ENCODE results near the gene ITGA8.
"Not testable (repeated sequence)": the region's sequence is repeated elsewhere in the genome, so short reads cannot be mapped to it uniquely, and the experiment has no call there.

The ITGA8 gene

GRCh38 chr10:15678851-15679250, 40.9 kb downstream of the ITGA8 start:
- no peak for DNase-seq (ENCODE audit: low spot score)

GRCh38 chr10:15672469-15672868, 47.3 kb downstream of the ITGA8 start:
- no peak for DNase-seq (ENCODE audit: low spot score)

DNA sequence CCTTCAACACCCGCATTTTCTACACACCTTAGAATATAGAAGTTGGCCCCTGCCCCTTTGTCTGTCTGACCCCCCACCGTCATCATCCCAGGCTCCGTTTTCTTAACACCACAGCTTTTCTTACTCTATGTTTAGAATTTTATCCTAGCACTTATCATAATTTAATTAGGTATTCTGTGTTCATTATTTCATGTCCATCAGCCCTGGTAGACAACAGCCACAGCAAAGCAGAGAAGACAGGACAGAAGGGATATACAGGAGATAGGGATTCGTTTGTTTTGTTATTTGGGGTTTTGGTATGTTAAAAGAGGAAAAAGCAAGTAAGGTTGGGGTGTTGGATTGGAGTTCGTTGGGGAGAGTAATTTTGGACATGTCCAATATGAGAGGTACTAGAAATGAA, 48.8 kb downstream of the ITGA8 start:
- no peak for DNase-seq (ENCODE audit: low spot score)

GRCh38 chr10:15661574-15661973, 58.1 kb downstream of the ITGA8 start:
- DNase-seq (ENCODE audit: low spot score): no peak

- DNase-seq (ENCODE audit: low spot score): no peak
Observed at GRCh38 chr10:15660990-15661389, 58.7 kb downstream of the ITGA8 start.

GRCh38 chr10:15658069-15658702, 61.5 kb downstream of the ITGA8 start:
- DNase-seq (ENCODE audit: low spot score): no peak

DNA sequence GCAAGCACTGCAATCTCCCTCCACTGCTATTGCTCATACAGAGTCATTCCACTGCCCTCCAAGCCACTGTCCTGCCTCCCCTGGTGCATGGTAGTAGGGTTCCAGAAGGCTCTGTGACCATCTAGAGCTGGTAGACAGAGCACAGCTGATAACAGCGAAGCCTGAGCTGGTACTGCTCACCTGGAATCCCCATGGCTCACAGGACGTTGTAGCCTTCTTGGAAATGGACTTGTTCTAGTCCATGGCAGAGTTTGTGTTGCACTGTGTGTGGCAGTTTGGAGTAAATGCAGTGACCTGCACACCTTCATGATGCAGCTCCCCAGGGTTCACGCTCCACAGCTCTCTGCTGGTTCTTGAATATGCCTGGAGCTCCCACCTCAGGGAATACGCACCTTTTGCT, 67.0 kb downstream of the ITGA8 start:
- DNase-seq (ENCODE audit: low spot score): no peak

GRCh38 chr10:15652117-15652516, 67.6 kb downstream of the ITGA8 start:
- DNase-seq (ENCODE audit: low spot score): no peak

GRCh38 chr10:15651175-15651574, 68.5 kb downstream of the ITGA8 start:
- DNase-seq (ENCODE audit: low spot score): no peak

DNA sequence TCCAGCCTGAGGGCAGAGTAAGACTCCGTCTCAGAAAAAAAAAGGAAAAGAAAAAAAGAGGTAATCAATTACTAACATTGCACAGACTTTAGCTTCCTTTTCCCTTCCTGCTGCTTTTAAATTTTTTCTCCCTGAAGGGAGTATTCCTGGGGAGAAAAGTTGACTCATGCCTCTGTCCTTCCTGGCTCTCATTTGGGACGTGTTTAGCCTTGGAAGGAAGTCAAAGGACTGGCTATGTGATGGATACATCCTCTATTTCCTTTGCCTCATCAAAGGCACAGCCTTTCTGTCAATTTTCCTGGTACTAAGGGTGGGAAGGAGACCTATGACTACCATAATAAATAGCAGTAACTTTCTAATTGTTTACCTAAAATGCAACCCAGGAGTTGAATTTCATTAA, 77.6 kb downstream of the ITGA8 start:
- no peak for DNase-seq (ENCODE audit: low spot score)

GRCh38 chr10:15640536-15641085, 79.1 kb downstream of the ITGA8 start:
- DNase-seq (ENCODE audit: low spot score): no peak

GRCh38 chr10:15636446-15636845, 83.3 kb downstream of the ITGA8 start:
- DNase-seq (ENCODE audit: low spot score): no peak

DNA sequence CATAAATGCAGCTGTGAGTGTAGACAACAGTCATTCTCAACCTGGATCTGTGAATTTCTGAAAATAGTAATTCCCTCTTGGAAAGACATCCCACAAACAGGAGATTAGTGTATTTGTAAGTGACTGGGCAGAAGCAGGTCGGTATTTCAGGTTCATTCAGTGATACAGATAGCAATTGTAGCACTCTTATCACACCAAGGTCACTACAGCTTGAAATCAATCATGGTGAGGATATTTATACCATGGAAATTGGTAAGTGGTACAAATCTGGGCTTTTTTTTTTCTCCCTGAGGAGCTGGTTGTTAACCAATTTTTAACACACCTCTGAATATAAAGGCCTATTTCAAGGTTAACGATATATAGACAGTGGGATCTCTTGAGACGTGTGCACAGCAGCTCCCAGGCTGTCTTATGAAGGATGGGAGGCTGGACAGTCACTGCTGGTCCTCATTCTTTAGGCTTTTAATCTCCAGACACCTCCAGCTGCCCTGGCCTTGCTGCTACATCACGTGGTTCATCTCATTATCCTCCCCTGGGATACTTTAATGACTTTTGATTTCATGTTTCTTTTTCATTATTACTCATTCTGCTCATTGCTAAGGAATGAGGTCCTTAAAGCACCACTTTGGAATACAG, 87.1 kb downstream of the ITGA8 start:
- DNase-seq (ENCODE audit: low spot score): no peak

DNA sequence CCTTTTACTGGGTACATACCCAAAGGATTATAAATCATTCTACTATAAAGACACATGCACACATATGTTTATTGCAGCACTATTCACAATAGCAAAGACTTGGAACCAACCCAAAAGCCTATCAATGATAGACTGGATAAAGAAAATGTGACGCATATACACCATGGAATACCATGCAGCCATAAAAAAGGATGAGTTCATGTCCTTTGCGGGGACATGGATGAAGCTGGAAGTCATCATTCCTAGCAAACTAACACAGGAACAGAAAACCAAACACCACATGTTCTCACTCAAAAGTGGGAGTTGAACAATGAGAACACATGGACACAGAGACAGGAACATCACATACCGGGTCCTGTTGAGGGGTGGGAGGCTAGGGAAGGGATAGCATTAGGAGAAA, 88.5 kb downstream of the ITGA8 start:
- DNase-seq (ENCODE audit: low spot score): not testable (repeated sequence)

DNA sequence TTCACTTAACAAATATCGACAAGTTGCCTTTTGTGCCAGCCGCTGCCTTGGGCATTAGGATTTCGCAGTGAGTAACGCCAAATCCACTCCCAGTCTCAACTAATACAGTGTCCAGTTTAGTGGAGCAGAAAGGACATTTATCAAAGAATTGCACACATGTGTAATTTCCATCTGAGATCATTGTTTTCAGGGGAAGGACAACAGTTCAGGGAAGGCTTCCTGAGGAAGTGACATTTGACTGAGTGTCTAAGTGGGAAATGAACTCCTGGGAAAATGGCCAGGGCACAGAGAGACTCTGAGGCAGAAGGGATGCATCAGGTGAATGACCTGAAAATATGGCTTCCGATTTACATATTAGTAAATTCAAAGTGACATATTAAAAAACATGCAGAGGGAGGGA, 89.4 kb downstream of the ITGA8 start:
- DNase-seq (ENCODE audit: low spot score): no peak

- no peak for DNase-seq (ENCODE audit: low spot score)
Observed at GRCh38 chr10:15627617-15628196, 92.0 kb downstream of the ITGA8 start.

GRCh38 chr10:15626937-15627336, 92.8 kb downstream of the ITGA8 start:
- DNase-seq (ENCODE audit: low spot score): no peak

DNA sequence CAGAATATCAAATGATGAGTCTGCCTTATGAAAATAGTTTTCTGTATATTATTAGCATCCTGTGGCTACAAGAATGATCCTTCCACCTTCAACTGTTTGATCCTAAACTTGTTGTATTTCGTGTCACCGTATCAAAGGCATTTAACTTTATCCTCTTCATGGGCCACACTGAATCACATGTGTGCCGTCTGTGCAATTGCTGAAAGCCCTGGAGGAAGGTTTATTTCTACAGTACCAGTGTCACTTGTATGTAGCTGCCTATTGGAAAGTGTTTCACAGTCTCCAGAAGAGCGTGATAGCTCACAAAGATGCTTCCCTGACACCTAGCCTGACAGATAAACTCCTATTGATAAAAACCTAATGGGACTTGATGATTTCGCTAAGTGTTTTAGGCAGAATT, 94.5 kb downstream of the ITGA8 start:
- no peak for DNase-seq (ENCODE audit: low spot score)

- DNase-seq (ENCODE audit: low spot score): no peak
Observed at GRCh38 chr10:15624401-15625196, 95.1 kb downstream of the ITGA8 start.

DNA sequence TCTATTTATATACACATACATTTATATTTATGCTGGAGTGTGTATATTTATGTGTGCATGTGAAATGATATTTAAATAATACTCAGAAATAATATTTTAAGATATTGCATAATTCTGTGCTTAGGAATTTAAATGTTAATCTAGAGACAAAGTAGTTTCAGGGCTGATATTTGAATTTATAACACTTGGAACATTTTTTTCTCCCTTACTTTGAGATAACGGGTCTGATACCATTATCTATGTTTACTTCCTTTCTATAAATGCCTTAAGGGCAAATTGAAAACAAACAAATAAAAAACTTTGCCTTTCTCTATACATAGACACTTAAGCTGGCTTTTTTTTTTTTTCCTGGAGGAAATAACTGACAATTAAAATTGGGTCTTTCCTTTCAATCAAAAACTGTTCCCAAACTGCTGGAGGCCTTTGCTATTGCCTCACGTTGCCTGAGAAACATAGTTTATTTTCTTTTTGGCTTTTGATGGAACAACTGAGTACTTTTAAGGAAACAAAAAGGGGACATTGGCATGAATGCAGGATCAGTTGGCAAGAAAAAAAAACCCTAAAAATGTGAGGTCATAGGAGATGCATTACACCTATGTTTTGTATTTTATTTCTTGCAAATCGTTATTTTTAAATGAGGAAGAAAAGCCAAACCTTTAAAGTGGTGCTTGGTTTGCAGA, 98.7 kb downstream of the ITGA8 start:
- no peak for DNase-seq (ENCODE audit: low spot score)

DNA sequence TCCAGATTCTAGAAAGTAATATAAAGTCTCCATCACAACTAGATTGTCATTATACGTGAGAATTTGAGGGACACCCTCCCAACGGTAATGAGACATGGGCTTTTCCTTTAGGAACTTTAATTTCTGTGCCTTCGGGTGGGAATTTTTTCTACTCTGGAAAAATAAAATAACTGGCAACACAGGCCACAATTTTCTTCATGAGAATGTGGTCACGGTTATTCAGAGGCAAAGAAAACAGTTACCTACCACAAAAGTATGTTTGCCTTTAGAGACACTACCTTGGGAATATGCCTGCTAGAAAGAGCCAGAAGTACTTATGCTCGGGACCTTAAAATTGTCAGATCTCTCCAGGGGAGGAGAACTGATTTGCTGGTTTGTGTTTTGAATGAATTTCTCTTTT, 99.4 kb downstream of the ITGA8 start:
- no peak for DNase-seq (ENCODE audit: low spot score)

DNA sequence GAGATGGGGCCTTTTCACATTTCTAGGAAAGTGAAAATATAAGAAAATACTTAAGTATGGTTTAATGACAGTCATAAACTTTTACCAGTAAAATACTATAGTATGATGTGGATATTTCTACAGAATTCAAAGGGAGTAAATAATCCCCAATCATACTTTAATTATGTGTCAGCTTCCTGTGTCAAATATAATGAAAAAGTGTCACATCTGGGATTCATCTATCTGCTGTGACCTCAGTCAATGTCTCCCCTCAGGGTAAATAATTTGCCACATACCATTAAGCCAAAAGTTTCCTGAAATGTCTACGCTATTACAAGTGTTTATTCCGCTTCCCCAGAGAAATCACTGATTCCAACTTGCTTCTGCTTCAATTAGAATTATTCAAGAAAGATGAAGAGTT, 110.5 kb downstream of the ITGA8 start:
- DNase-seq (ENCODE audit: low spot score): no peak
